Thoracic aorta (tissue), 2 donors: Measurements from ENCODE around the gene BAMBI. TPM values are rescaled to one million over a fixed set of nuclear protein-coding genes. Genes with fewer than 3 reads are reported as not detected.

Experiments used
- ATAC-seq: fragments of 150-250 bp; one replicate; pipeline ENCODE4 v1.8.0; 2017; ENCODE audit warnings: low read depth; ENCODE audit not compliant: insufficient number of reproducible peaks, low FRiP score
- DNase-seq: peaks from one replicate; pipeline ENCODE4 v3.0.0-alpha.2; 2020; ENCODE audit warnings: low spot score
- H3K27ac ChIP-seq, 2 donors: fragments of 200-600 bp; sonication (generic); 1 replicate in 1 of 2; 2 replicates in 1 of 2; pipeline ENCODE4 v1.5.1; 2016; ENCODE audit warnings: mild to moderate bottlenecking in 2 of 2, moderate library complexity in 2 of 2
- H3K27me3 ChIP-seq: fragments of 200-600 bp; sonication (generic); replicated peaks from 2 replicates; pipeline ENCODE4 v1.6.0; 2016; ENCODE audit warnings: mild to moderate bottlenecking; ENCODE audit not compliant: insufficient read depth
- H3K36me3 ChIP-seq: fragments of 200-600 bp; sonication (generic); one replicate; pipeline ENCODE4 v1.5.1; 2016
- H3K4me1 ChIP-seq, 2 donors: fragments of 200-600 bp; sonication (generic); 1 replicate in 1 of 2; 2 replicates in 1 of 2; pipeline versions ENCODE4 v1.5.1 to v1.6.0; 2016; ENCODE audit warnings: low read depth in 2 of 2, mild to moderate bottlenecking in 1 of 2; ENCODE audit not compliant: control insufficient read depth in 1 of 2
- H3K4me3 ChIP-seq: fragments of 200-600 bp; sonication (generic); 2 replicates; pipeline ENCODE4 v1.5.1; 2016; ENCODE audit warnings: mild to moderate bottlenecking
- H3K9me3 ChIP-seq: fragments of 200-600 bp; sonication (generic); 2 replicates; pipeline ENCODE4 v1.5.1; 2016
- CTCF ChIP-seq: fragments of 200-600 bp; sonication (generic); IDR thresholded peaks from one replicate; pipeline ENCODE4 v1.5.1; 2019; ENCODE audit warnings: antibody characterized with exemption
- total RNA-seq, 2 donors: library from RNA; depleted of rRNA; stranded (reverse); fragments of >200 nt; gene quantifications; one replicate each; pipeline versions ENCODE4 v1.1.0 to v1.2.3, GENCODE V29; 2016

The BAMBI gene
- total RNA-seq, 2 donors from 2014 or later, result 14.9 to 24.8 TPM

- TF ChIP-seq CTCF, result no peak
- no peak overlapping the region for H3K27ac ChIP-seq
- ATAC-seq (no peak), DNase-seq (no peak)
- H3K27me3 ChIP-seq, result no peaks in the 10 kb centered on the region
- no peak overlapping the region for H3K4me3 ChIP-seq
- H3K36me3 ChIP-seq, result no peaks in the 10 kb centered on the region
- no peaks in the 10 kb centered on the region for H3K4me1 ChIP-seq
- no peaks in the 10 kb centered on the region for H3K9me3 ChIP-seq
Observed at GRCh38 chr10:28633750-28634149, 43.6 kb upstream of the BAMBI start.

GRCh38 chr10:28637346-28637745 is 40.0 kb upstream of the BAMBI start:
- no peaks in the 10 kb centered on the region for H3K9me3 ChIP-seq

GRCh38 chr10:28638392-28638791 is 38.9 kb upstream of the BAMBI start:
- no peaks in the 10 kb centered on the region for H3K36me3 ChIP-seq
- DNase-seq, result no peak
- H3K4me3 ChIP-seq, result no peak overlapping the region
- H3K27me3 ChIP-seq, result no peaks in the 10 kb centered on the region
- TF ChIP-seq CTCF, result no peak
- no peaks in the 10 kb centered on the region for H3K4me1 ChIP-seq
- H3K9me3 ChIP-seq, result no peaks in the 10 kb centered on the region
- H3K27ac ChIP-seq, result no peak overlapping the region
- ATAC-seq, result no peak

More at GRCh38 chr10:28637346-28637745, 40.0 kb upstream of the BAMBI start:
- Histone ChIP-seq H3K4me1 (no peaks in the 10 kb centered on the region), H3K4me3 (no peak overlapping the region), H3K27ac (no peak overlapping the region), H3K36me3 (no peaks in the 10 kb centered on the region), H3K27me3 (no peaks in the 10 kb centered on the region)
- no peak for DNase-seq
- no peak for ATAC-seq
- TF ChIP-seq CTCF, result no peak

GRCh38 chr10:28640551-28640950 is 36.8 kb upstream of the BAMBI start:
- no peaks in the 10 kb centered on the region for H3K27me3 ChIP-seq
- TF ChIP-seq CTCF, result no peak
- no peaks in the 10 kb centered on the region for H3K9me3 ChIP-seq
- H3K27ac ChIP-seq, result no peak overlapping the region
- ATAC-seq, result no peak
- no peaks in the 10 kb centered on the region for H3K36me3 ChIP-seq
- no peak for DNase-seq
- H3K4me1 ChIP-seq, result no peaks in the 10 kb centered on the region
- no peak overlapping the region for H3K4me3 ChIP-seq

GRCh38 chr10:28644647-28645046 is 32.7 kb upstream of the BAMBI start:
- Histone ChIP-seq H3K27me3 (no peaks in the 10 kb centered on the region), H3K4me1 (no peaks in the 10 kb centered on the region), H3K4me3 (no peak overlapping the region), H3K36me3 (no peaks in the 10 kb centered on the region), H3K27ac (no peak overlapping the region), H3K9me3 (peaks cover 4% of the 10 kb centered on the region)
- no peak for ATAC-seq
- TF ChIP-seq CTCF, result no peak
- DNase-seq, result no peak
